GM18873 (cell line): ENCODE results near the gene AP3S2.
"Not testable (repeated sequence)": the region's sequence is repeated elsewhere in the genome, so short reads cannot be mapped to it uniquely, and the experiment has no call there.

Source experiments
- ATAC-seq: cut with Tn5 transposase; IDR thresholded peaks from one replicate; pipeline ENCODE4 v1.9.1; 2021; ENCODE audit warnings: mild to moderate bottlenecking, moderate library complexity, moderate number of reproducible peaks; ENCODE audit not compliant: unreplicated experiment, low FRiP score

Gene AP3S2

GRCh38 chr15:89870688-89871288, 23.0 kb downstream of the AP3S2 start:
- ATAC-seq: no peak

GRCh38 chr15:89870006-89870405, 23.8 kb downstream of the AP3S2 start:
- ATAC-seq: no peak

GRCh38 chr15:89869490-89869889, 24.3 kb downstream of the AP3S2 start:
- not testable (repeated sequence) for ATAC-seq

GRCh38 chr15:89864958-89865739, 28.6 kb downstream of the AP3S2 start:
- no peak for ATAC-seq

GRCh38 chr15:89863918-89864317, 29.9 kb downstream of the AP3S2 start:
- no peak for ATAC-seq

- no peak for ATAC-seq
Measured at GRCh38 chr15:89860891-89861290, 32.9 kb downstream of the AP3S2 start.

GRCh38 chr15:89860431-89860830, 33.4 kb downstream of the AP3S2 start:
- no peak for ATAC-seq

GRCh38 chr15:89858661-89859458, 34.9 kb downstream of the AP3S2 start:
- ATAC-seq: no peak

- ATAC-seq: no peak
Measured at GRCh38 chr15:89857673-89858072, 36.1 kb downstream of the AP3S2 start.

GRCh38 chr15:89855948-89856347, 37.8 kb downstream of the AP3S2 start:
- no peak for ATAC-seq

- ATAC-seq: not testable (repeated sequence)
Measured at GRCh38 chr15:89854863-89855262, 38.9 kb downstream of the AP3S2 start.

GRCh38 chr15:89852342-89852995, 41.3 kb downstream of the AP3S2 start:
- no peak for ATAC-seq

GRCh38 chr15:89851673-89852341, 42.0 kb downstream of the AP3S2 start:
- peak; percentile 44 for ATAC-seq

GRCh38 chr15:89848970-89849292, 44.9 kb downstream of the AP3S2 start:
- ATAC-seq: no peak

- ATAC-seq: no peak
Measured at GRCh38 chr15:89847101-89847500, 46.7 kb downstream of the AP3S2 start.

- ATAC-seq: no peak
Measured at GRCh38 chr15:89845305-89845893, 48.4 kb downstream of the AP3S2 start.

GRCh38 chr15:89841962-89842361, 51.8 kb downstream of the AP3S2 start:
- no peak for ATAC-seq

- ATAC-seq: no peak
Measured at GRCh38 chr15:89841306-89841705, 52.5 kb downstream of the AP3S2 start.

GRCh38 chr15:89839167-89839810, 54.5 kb downstream of the AP3S2 start:
- ATAC-seq: no peak

GRCh38 chr15:89837830-89838178, 56.0 kb downstream of the AP3S2 start:
- no peak for ATAC-seq
